Activated CD4-positive, alpha-beta T cell treated with anti-CD3 and anti-CD28 coated beads, Interleukin-2, Interleukin-4, amounts not matched to agents 100 ng/mL and 50 ng/mL, durations not matched to agents 16 hours and 8 hours (primary cell): ENCODE data around the gene EFHD1.
"Not testable (repeated sequence)": the region's sequence is repeated elsewhere in the genome, so short reads cannot be mapped to it uniquely, and the experiment has no call there.

ENCODE experiments used
- DNase-seq: peaks from one replicate; pipeline ENCODE4 v3.0.0-alpha.2; 2020; ENCODE audit warnings: low spot score

Gene EFHD1

GRCh38 chr2:232652505-232652851, 19.1 kb downstream of the EFHD1 start:
- DNase-seq: no peak

GRCh38 chr2:232653441-232653840, 20.0 kb downstream of the EFHD1 start:
- DNase-seq: no peak

GRCh38 chr2:232655392-232655791, 22.0 kb downstream of the EFHD1 start:
- DNase-seq: no peak

- no peak for DNase-seq
Observed at GRCh38 chr2:232658217-232658785, 24.9 kb downstream of the EFHD1 start.

GRCh38 chr2:232659359-232659758, 26.0 kb downstream of the EFHD1 start:
- DNase-seq: no peak

GRCh38 chr2:232662486-232663260, 29.3 kb downstream of the EFHD1 start:
- no peak for DNase-seq

GRCh38 chr2:232666051-232666805, 32.8 kb downstream of the EFHD1 start:
- DNase-seq: no peak

- no peak for DNase-seq
Observed at GRCh38 chr2:232667989-232668583, 34.7 kb downstream of the EFHD1 start.

- DNase-seq: no peak
Observed at GRCh38 chr2:232668805-232669444, 35.5 kb downstream of the EFHD1 start.

GRCh38 chr2:232672588-232672987, 39.2 kb downstream of the EFHD1 start:
- no peak for DNase-seq

GRCh38 chr2:232674491-232674890, 41.1 kb downstream of the EFHD1 start:
- no peak for DNase-seq

GRCh38 chr2:232675381-232675780, 42.0 kb downstream of the EFHD1 start:
- DNase-seq: no peak

- no peak for DNase-seq
Observed at GRCh38 chr2:232680006-232680405, 46.6 kb downstream of the EFHD1 start.

- DNase-seq: no peak
Observed at GRCh38 chr2:232681527-232681926, 48.1 kb downstream of the EFHD1 start.

GRCh38 chr2:232683368-232683767, 50.0 kb downstream of the EFHD1 start:
- DNase-seq: no peak

GRCh38 chr2:232685391-232685790, 52.0 kb downstream of the EFHD1 start:
- not testable (repeated sequence) for DNase-seq

GRCh38 chr2:232687382-232688160, 54.2 kb downstream of the EFHD1 start:
- DNase-seq: no peak

- DNase-seq: no peak
Observed at GRCh38 chr2:232688201-232688600, 54.8 kb downstream of the EFHD1 start.

- no peak for DNase-seq
Observed at GRCh38 chr2:232689152-232689910, 55.9 kb downstream of the EFHD1 start.

GRCh38 chr2:232691117-232691516, 57.7 kb downstream of the EFHD1 start:
- not testable (repeated sequence) for DNase-seq

GRCh38 chr2:232693344-232693743, 59.9 kb downstream of the EFHD1 start:
- DNase-seq: no peak
